Mucosa of descending colon (tissue), 3 donors: Measurements from ENCODE around the gene WNT3. TPM values are rescaled to one million over a fixed set of nuclear protein-coding genes. Genes with fewer than 3 reads are reported as not detected.

Experiments used
- ATAC-seq: fragments of 200-7000 bp; cut with Tn5 transposase; one replicate; pipeline ENCODE4 v1.9.1; 2020; ENCODE audit warnings: mild to moderate bottlenecking, moderate library complexity
- DNase-seq, 3 donors: peaks; one replicate each; pipeline ENCODE4 v3.0.0-alpha.2; 2020
- H3K36me3 ChIP-seq: fragments of 200-600 bp; one replicate; pipeline ENCODE4 v1.8.0; 2021; ENCODE audit warnings: low read depth, mild to moderate bottlenecking
- H3K4me1 ChIP-seq: fragments of 200-600 bp; one replicate; pipeline ENCODE4 v1.8.0; 2021; ENCODE audit warnings: low read depth, mild to moderate bottlenecking
- H3K4me3 ChIP-seq: fragments of 200-600 bp; one replicate; pipeline ENCODE4 v1.8.0; 2021; ENCODE audit warnings: mild to moderate bottlenecking
- H3K9me3 ChIP-seq: fragments of 200-600 bp; one replicate; pipeline ENCODE4 v1.8.0; 2021; ENCODE audit warnings: mild to moderate bottlenecking
- CTCF ChIP-seq: fragments of 200-600 bp; IDR thresholded peaks from one replicate; pipeline ENCODE4 v1.8.0; 2022; ENCODE audit warnings: antibody characterized with exemption, mild to moderate bottlenecking
- intact Hi-C, 2 donors: fragments of 100-400 bp; cut with DNase I in 1 of 2; cut with micrococcal nuclease in 1 of 2; formaldehyde crosslinking; loops; one replicate each; pipeline versions ENCODE4 v1.11.0 to v1.11.1; 2022; cut with DNase I, micrococcal nuclease
- total RNA-seq, 3 donors: library from RNA; stranded (reverse); fragmentation: NEBNext Ultra II Directional in 2 of 3; extraction: Animal tissue kit (Norgen Biotek cat#: 25700) in 2 of 3; gene quantifications; one replicate each; pipeline versions ENCODE4 v1.2.1 to v1.2.4, GENCODE V29; 2021 to 2023
- donor health status: DM: no; HTN: no; CAD: no; lungs with moderate emphysema.
- donor health status: DM: no; HTN: no; CAD: no.
- donor health status: DM: no; HTN: yes; CAD: no.

The WNT3 gene
- total RNA-seq, 3 donors from 2014 or later, result 0.29 to 1.1 (median 0.41) TPM

GRCh38 chr17:46772475-46773220 is 45.8 kb downstream of the WNT3 start:
- ATAC-seq, result no peak
- DNase-seq, result no peak
- intact Hi-C loops, result no loop called here

GRCh38 chr17:46771561-46772474 is 46.7 kb downstream of the WNT3 start:
- ATAC-seq, result peak; percentile 61

More at GRCh38 chr17:46772475-46773220, 45.8 kb downstream of the WNT3 start:
- no peak for TF ChIP-seq CTCF
- Histone ChIP-seq H3K9me3 (no peaks in the 10 kb centered on the region), H3K36me3 (no peaks in the 10 kb centered on the region), H3K4me1 (peaks cover 4% of the 10 kb centered on the region), H3K4me3 (no peak overlapping the region)

GRCh38 chr17:46770818-46771560 is 47.5 kb downstream of the WNT3 start:
- H3K9me3 ChIP-seq, result no peaks in the 10 kb centered on the region
- H3K4me1 ChIP-seq, result peaks cover 4% of the 10 kb centered on the region
- H3K4me3 ChIP-seq, result peak overlapping the region; percentile 11
- intact Hi-C loops, result no loop called here
- TF ChIP-seq CTCF, result no peak
- peak; percentile 73 for ATAC-seq
- DNase-seq, result peak in 2 of 3 donors; percentile 51 to 70
- no peaks in the 10 kb centered on the region for H3K36me3 ChIP-seq

More at GRCh38 chr17:46771561-46772474, 46.7 kb downstream of the WNT3 start:
- no peaks in the 10 kb centered on the region for H3K36me3 ChIP-seq
- peak overlapping the region; percentile 14 for H3K4me3 ChIP-seq
- H3K9me3 ChIP-seq, result no peaks in the 10 kb centered on the region
- intact Hi-C loops, result no loop called here
- peaks cover 4% of the 10 kb centered on the region for H3K4me1 ChIP-seq
- TF ChIP-seq CTCF, result no peak
- peak in 2 of 3 donors; percentile 38 to 73 for DNase-seq

GRCh38 chr17:46770439-46770817 is 48.1 kb downstream of the WNT3 start:
- TF ChIP-seq CTCF, result no peak
- intact Hi-C loops, result no loop called here
- peak; percentile 8 for ATAC-seq
- Histone ChIP-seq H3K9me3 (no peaks in the 10 kb centered on the region), H3K4me3 (no peak overlapping the region), H3K36me3 (no peaks in the 10 kb centered on the region), H3K4me1 (peaks cover 4% of the 10 kb centered on the region)
- DNase-seq, result no peak
